ENCODE data around the gene PYDC1.
A peak's percentile ranks its signal among the peaks of the same experiment; 100 is the strongest.
"Not testable (repeated sequence)": the region's sequence is repeated elsewhere in the genome, so short reads cannot be mapped to it uniquely, and the experiment has no call there.

PYDC1 gene

DNA sequence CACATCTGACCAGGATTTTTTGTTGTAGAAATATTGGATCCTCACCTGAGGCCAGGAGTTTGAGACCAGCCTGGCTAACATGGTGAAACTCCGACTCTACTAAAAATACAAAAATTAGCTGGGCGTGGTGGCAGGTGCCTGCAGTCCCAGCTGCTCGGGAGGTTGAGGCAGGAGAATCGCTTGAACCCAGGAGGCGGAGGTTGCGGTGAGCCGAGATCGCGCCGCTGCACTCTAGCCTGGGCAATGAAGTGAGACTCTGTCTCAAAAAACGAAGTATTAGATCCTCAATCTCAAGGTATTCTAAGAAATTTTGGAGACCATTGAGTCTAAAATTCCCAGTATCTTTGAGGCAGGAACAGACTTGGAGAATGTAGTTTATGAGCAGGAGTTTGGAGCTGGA, 21.1 kb downstream of the PYDC1 start:
- DNase-seq (ENCODE audit: low read depth in 2 of 2) = not testable (repeated sequence)

DNA sequence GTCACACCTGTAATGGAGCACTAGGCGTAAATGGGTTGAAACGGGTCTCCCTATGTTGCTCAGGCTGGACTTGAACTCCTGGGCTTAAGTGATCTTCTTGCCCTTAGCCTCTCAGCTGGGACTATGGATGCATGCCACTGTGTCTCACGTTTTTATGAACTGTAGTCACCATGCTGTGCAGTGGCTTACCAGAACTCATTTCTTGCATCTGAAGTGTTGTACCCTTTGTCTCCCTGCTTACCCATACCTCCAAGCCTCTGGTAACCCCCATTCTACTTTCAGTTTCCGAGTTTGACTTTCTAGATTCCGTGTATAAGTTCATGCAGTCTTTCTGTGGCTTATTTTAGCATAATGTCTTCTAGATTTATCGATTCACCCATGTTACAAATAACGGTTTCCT, 22.0 kb downstream of the PYDC1 start:
- no peak for DNase-seq (ENCODE audit: low read depth in 2 of 2)

DNA sequence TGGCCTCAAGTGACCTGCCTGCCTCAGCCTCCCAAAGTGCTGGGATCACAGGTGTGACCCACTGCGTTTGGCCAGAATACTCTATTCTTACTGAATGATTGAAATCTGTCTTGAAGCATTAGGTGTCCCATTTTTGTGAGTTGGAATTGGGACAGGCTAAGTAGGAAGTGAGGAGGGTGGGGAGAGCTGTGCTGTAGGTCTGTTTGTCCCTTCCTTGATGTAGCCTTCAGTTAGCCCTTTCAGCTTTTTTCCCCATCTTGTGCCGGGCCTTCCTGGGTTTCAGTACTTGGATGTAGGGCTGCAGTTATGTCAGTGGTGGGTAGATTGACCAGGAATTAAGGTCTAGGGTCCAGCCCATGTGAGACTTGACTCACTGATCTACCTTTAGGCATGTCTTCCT, 23.1 kb downstream of the PYDC1 start:
- DNase-seq (ENCODE audit: low read depth in 2 of 2) = no peak

GRCh38 chr16:31192856-31193642, 23.9 kb downstream of the PYDC1 start:
- DNase-seq (ENCODE audit: low read depth in 2 of 2) = no peak

DNA sequence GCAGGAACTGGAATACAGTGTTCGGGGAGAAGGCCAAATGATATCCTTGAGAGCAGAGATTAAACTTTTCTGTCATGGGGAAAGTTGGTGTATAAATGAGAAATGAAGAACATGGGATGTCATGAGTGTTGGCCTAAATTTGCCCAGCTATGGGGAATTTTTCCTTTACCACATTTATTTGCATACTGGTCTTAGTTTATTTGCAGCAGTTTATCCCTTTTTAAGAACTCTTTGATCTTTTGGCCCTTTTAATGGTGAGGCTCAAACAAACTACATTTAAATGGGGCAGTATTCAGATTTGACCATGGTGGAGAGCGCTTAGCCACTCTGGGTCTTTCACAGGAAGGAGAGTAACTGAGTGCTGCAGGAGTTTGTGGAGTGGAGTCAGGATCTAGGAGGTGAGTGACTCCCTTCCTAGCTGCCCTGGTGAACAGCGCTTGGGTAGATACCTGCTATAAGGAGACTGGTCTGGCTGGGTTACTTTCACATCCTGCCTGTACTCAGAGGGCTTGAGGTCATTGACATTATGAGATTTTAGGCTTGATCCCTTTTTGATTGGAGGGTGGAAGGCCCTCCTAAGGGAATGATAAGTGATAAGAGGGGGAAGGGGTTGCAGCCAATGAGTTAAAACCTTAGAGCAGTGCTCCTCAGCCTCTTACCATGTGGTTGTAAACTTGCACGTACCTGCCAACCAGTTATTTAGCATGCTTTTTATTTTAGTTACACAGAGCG, 25.1 kb downstream of the PYDC1 start:
- no peak for DNase-seq (ENCODE audit: low read depth in 2 of 2)

- no peak for DNase-seq (ENCODE audit: low read depth in 2 of 2)
Measured at GRCh38 chr16:31190818-31191444, 26.0 kb downstream of the PYDC1 start.

DNA sequence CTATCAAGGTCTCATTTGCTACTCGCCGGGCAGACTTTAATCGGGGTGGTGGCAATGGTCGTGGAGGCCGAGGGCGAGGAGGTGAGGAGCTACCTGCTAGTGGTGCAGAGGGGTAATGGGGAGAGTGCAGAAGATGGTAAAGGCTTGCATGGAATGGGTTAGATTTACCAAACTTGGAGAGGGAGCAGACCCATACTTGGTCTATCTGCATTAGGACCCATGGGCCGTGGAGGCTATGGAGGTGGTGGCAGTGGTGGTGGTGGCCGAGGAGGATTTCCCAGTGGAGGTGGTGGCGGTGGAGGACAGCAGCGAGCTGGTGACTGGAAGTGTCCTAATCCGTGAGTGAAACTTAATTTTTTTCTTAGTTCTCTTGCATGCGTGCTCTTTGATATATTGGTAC, 26.9 kb downstream of the PYDC1 start:
- no peak for DNase-seq (ENCODE audit: low read depth in 2 of 2)

GRCh38 chr16:31189412-31189778, 27.5 kb downstream of the PYDC1 start:
- DNase-seq (ENCODE audit: low read depth in 2 of 2) = no peak

DNA sequence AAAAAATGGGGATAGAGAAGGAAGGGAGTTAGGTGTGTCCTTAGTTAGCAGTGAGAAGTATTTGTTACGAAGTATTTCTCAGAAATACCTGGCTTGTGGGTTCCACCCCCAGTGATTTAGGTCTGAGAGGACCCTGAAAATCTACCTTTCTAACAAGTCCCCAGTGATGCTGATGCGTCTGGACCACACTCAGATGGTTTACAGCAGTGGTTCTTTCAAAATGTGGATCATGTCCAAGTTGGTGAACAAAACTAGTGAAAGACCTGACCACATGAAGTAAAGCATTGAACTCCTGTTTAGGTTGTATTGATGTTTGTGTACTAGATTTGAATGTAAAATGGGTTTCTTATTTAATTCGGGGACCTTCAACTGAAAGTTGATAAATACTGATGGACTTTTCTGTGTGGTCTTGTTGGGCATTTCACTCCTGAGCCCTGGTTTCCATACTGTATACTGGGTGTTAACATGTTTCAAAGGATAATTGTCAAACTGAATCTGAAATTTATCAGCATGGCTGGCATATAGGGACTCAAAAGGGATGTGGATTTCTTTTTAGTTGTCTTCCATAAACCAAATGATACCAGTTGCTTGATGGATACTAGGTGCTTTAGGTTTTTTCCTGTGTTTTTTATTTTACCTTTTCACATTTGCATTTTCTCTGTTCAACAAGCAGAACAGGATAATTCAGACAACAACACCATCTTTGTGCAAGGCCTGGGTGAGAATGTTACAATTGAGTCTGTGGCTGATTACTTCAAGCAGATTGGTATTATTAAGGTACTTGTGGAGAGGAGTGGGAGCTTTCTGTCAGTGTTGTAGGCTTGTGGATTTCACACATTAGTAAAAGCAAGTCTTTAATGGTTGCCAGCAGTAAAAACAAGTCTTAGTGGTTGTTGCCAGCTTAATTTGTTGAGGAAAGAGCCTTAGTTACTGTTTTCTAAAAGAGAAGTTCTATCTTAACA, 28.2 kb downstream of the PYDC1 start:
- DNase-seq (ENCODE audit: low read depth in 2 of 2) = no peak

GRCh38 chr16:31187808-31188189, 29.1 kb downstream of the PYDC1 start:
- DNase-seq (ENCODE audit: low read depth in 2 of 2) = no peak

DNA sequence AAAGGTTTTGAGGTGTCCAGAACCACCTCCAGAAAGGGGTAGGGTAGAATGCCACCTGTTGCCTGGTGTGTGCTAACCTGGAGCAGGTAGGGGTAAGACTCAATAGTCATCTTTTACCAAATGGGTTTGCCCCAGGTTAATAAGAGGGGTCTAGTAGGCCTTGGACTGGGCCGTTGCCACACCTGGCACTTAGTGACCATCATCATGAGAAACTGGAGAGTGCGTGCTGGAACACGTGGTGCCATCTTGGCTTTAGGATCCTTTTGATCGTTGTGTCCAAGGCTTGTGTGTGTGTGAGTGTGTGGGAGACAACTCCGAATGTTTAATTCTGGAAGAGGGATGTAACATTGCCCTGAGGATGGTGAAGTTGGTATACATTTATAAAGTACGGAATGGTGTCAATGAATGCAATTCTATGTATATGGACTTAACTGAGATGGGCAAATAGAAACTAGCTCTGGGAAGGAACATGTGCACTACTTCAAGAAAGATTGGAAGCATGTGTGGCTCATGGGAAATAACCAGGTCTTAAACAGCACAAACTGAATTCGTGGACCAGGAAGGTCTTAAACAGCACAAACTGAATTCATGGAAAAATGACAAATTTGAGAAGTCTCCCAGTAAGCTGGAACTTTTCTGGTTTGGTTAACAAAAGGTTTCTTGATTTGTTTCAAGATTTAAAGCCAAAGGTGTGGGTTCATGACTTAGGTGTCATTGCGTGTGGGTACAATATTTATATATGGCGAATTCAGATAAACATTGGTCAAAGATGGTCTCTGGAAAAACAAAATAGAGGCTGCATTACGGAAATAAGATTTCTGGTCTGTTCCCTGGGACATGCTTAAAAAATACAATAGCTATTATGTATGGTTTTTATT, 29.8 kb downstream of the PYDC1 start:
- no peak for DNase-seq (ENCODE audit: low read depth in 2 of 2)

DNA sequence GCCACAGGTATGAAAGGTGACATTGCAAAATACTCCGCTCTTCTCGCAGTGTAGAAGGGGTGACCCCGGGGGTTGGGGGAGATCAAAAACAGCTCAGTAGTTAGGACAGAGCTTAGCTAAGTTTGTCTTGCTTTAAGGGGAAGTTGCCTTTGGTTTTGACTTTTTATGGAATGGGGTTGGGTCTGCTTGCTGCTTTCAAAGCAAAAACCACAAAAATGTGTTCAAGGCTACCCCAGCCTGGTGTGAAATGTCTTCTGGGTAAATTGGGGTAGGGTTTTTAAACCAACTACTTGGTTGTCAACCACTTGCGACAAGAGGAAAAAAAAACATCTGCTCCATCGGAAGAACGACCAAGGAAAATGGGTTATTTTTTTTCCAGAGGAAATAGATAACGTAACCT, 30.8 kb downstream of the PYDC1 start:
- DNase-seq (ENCODE audit: low read depth in 2 of 2) = no peak

- DNase-seq (ENCODE audit: low read depth in 2 of 2) = no peak
Measured at GRCh38 chr16:31185339-31185738, 31.6 kb downstream of the PYDC1 start.

GRCh38 chr16:31184888-31185287, 32.0 kb downstream of the PYDC1 start:
- DNase-seq (ENCODE audit: low read depth in 2 of 2) = no peak

- DNase-seq (ENCODE audit: low read depth in 2 of 2) = no peak
Measured at GRCh38 chr16:31183432-31184428, 33.2 kb downstream of the PYDC1 start.

- no peak for DNase-seq (ENCODE audit: low read depth in 2 of 2)
Measured at GRCh38 chr16:31182391-31182790, 34.5 kb downstream of the PYDC1 start.

DNA sequence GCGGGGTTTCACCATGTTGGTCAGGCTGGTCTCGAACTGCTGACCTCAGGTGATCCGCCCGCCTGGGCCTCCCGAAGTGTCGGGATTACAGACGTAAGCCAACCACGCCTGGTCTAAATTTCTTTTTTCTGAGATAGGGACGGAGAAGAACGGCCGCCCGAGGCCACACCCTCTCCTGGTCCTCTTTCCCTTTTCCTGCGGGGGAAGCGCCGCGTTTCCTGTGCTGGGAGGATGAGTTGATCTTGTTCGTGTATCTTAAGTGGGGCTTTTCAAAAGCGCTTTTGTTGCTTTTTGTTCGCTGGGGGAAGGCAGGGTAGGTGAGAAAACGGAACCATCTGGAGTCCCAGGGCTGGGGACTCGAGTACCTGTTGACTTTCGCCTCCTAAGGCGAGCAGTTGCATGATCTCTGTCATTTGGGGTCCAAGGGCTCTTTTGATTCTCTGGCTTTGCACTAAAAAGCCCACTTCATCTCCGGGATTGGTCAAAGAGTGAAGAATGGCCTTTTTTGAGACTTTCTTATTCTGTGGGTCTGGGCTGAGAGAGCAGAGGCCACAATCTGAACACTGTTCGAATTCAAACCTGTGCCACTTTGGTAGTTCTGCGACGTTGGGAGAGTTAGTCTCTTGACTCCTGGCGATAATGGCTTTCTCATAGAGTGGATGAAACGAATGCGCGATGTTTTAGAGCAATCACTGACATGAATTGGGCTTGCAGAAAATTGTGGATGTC, 35.7 kb downstream of the PYDC1 start:
- DNase-seq (ENCODE audit: low read depth in 2 of 2) = no peak

DNA sequence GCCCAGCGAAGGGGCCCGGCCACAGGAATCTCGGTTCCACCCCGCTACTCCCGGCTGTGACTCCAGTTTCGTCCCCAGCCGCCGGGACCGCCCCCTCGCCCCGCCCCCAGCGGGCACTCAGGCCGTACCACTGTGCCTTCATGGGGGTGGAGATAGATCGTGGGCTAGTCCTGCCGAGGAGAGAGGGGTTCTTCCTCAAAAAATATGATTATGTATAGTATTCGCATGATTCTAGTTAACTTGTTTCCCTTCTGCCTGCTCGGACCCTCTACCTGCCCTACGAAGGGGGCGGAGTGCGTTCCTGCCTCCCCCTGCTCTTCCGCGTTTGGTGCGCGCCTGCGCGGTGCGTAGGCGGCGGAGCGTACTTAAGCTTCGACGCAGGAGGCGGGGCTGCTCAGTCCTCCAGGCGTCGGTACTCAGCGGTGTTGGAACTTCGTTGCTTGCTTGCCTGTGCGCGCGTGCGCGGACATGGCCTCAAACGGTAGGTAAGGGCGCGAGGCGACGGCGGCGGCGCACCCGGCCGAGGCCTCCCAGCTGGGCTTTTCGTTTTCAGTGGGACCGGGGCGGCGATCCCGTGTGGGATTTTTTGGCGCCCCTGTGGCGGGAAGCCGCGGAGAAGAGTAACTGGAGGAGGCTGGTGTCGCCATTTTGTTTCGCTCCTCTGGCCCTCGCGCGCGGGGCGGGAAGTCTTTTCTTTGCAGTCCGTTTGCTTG, 37.0 kb downstream of the PYDC1 start, which contains the start of gene FUS:
Gene FUS (plus strand): TSS at position 393 of the 713 bp plus-strand sequence. CDS start 76 bp downstream, at position 469.
- DNase-seq (ENCODE audit: low read depth in 2 of 2) = peak; percentile 78 to 85

Data from stimulated activated CD4-positive, alpha-beta T cell treated with anti-CD3 and anti-CD28 coated beads, Interleukin-1b, Interleukin-23, amount 100 ng/mL, for 1 hour (primary cell).